ENCODE measurements around the gene GAREM1.

Gene GAREM1

GRCh38 chr18:32301976-32302743 lies 168.5 kb downstream of the GAREM1 start:
- no peak overlapping the region for H3K4me3 ChIP-seq (ENCODE audit: low read depth, low read length)
- no peak for TF ChIP-seq CTCF (IDR thresholded peaks at IDR 0.05; ENCODE audit: low read depth, low read length, missing control alignments)
- in situ Hi-C loops (cut with HindIII; ENCODE audit: low sequenced_read_pairs) = no loop called here
- peak; percentile 68 for DNase-seq (ENCODE audit: low read depth)

DNA sequence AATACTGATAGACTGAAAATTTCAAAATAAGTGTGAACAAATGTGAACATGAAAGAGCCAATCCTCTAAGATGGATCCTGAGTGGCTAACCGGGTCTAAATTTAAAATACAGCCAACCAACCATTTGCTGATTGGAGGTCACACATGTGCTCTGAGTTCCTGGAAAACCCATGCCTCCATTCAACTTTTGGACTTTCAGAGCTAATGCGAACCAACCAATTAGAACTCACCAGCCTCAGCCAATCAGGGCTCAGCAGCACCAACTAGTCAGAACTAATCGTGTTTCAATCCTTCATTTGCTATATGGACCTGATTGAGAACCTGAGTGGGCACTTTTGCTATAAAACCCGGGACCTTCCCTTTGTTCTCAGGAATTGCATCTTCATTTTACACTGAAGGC lies 169.3 kb downstream of the GAREM1 start:
- in situ Hi-C loops (cut with HindIII; ENCODE audit: low sequenced_read_pairs) = no loop called here
- no peak for TF ChIP-seq CTCF (IDR thresholded peaks at IDR 0.05; ENCODE audit: low read depth, low read length, missing control alignments)
- no peak overlapping the region for H3K4me3 ChIP-seq (ENCODE audit: low read depth, low read length)
- no peak for DNase-seq (ENCODE audit: low read depth)

DNA sequence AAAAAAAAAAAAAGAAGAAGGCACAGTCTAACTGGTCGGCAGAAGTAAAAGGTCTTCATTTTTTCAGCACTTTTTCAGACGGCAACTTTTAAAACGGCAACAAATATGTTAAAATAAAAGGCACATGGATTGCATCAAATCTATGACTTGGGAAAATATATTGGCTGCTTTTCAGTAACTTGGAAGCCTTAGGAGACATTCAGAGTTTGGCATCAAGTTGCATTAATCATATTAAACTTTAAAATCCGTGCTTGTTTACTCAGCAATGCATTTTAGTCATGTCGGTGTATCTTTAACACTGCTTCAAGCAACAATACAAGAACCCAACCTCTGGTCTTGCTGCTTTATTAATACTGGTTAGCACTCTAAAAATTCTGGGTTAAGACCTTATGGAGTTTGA lies 169.8 kb downstream of the GAREM1 start:
- in situ Hi-C loops (cut with HindIII; ENCODE audit: low sequenced_read_pairs) = no loop called here
- H3K4me3 ChIP-seq (ENCODE audit: low read depth, low read length) = no peak overlapping the region
- TF ChIP-seq CTCF (IDR thresholded peaks at IDR 0.05; ENCODE audit: low read depth, low read length, missing control alignments) = no peak
- DNase-seq (ENCODE audit: low read depth) = no peak

GRCh38 chr18:32299484-32299883 lies 171.2 kb downstream of the GAREM1 start:
- no peak for DNase-seq (ENCODE audit: low read depth)
- in situ Hi-C loops (cut with HindIII; ENCODE audit: low sequenced_read_pairs) = loop anchor here (25.0 kb wide), 1 partner anchor 163 kb away; the partner anchor contains the start of gene GAREM1
- no peak for TF ChIP-seq CTCF (IDR thresholded peaks at IDR 0.05; ENCODE audit: low read depth, low read length, missing control alignments)
- no peak overlapping the region for H3K4me3 ChIP-seq (ENCODE audit: low read depth, low read length)

DNA sequence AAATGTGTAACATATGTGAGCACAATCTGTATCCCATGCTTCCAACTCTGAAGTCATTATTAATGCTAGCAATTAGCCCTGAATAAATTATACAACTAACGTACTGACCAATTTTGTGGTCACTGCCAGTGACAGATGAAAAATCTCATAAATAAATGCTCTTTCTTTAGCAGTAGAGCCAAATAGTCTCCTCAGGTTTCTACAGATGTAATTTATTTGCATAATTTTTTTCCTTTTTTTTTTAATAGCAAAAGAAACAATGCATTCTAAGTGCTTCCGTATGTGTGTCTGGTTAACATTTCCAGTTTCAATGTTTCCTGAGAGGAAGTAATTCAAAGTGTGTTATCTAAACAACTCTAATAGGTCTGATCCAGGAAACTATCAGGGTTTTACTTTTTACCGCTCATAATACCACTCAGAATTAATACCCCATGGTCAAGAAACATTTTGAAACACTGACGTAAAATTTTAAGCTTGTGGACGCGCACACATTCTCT lies 172.5 kb downstream of the GAREM1 start:
- no peak for TF ChIP-seq CTCF (IDR thresholded peaks at IDR 0.05; ENCODE audit: low read depth, low read length, missing control alignments)
- no peak for DNase-seq (ENCODE audit: low read depth)
- no peak overlapping the region for H3K4me3 ChIP-seq (ENCODE audit: low read depth, low read length)
- in situ Hi-C loops (cut with HindIII; ENCODE audit: low sequenced_read_pairs) = loop anchor here (25.0 kb wide), 1 partner anchor 164 kb away; the partner anchor contains the start of gene GAREM1

DNA sequence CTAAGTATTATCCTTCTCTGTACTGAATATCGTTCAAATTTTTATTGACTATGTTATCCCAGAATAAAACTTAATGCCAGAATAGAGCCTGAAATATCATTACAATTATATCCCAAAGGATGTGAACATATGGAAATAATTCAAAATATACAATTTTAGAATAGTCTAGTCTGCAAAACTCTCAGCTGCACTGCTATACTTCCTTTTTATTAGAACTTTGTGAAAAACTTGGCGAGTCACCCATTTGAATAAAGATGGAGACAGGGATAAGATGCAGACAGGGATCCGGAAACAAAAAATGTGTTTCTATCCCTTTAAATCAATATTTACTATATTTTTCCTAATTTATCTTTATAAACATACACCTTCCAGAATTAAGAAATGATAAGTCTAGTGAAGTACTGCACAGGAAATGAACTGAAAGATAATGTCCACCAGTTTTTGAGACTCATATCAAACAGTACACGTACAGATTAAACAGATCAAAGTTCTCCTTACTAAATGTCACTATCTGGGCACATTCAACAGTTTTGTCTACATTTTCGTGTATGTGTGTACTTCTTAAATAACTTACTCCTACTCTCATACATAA lies 173.0 kb downstream of the GAREM1 start:
- no peak for TF ChIP-seq CTCF (IDR thresholded peaks at IDR 0.05; ENCODE audit: low read depth, low read length, missing control alignments)
- no peak for DNase-seq (ENCODE audit: low read depth)
- H3K4me3 ChIP-seq (ENCODE audit: low read depth, low read length) = no peak overlapping the region
- in situ Hi-C loops (cut with HindIII; ENCODE audit: low sequenced_read_pairs) = loop anchor here (25.0 kb wide), 1 partner anchor 165 kb away; the partner anchor contains the start of gene GAREM1

Measured in astrocyte of the cerebellum (primary cell).